H1 (cell line): Measurements from ENCODE around the gene BRCA1. TPM values are rescaled to one million over a fixed set of nuclear protein-coding genes. Genes with fewer than 3 reads are reported as not detected.

ENCODE experiments used
- CHD7 ChIP-seq: fragments of 300-600 bp; sonication (generic); IDR thresholded peaks from 2 replicates; pipeline ENCODE4 v1.7.1; 2012; ENCODE audit warnings: low read length, moderate library complexity, mild to moderate bottlenecking, inconsistent platforms; ENCODE audit not compliant: insufficient replicate concordance
- polyA plus RNA-seq, 7 experiments: library from polyadenylated mRNA; depleted of rRNA in 3 of 7; stranded (reverse) in 5 of 7; unstranded in 2 of 7; fragments of >200 nt in 5 of 7; fragments of 200-250 nt in 2 of 7; gene quantifications; 1 replicate in 5 of 7; 2 replicates in 1 of 7; 4 replicates in 1 of 7; pipeline versions ENCODE4 v1.2.1 to v1.2.3, GENCODE V29; 2011 to 2013; ENCODE audit warnings: missing spikeins in 2 of 7, mixed read lengths in 2 of 7
- total RNA-seq: library from RNA; stranded (reverse); fragmentation: NEBNext Ultra II Directional; extraction: Animal tissue kit (Norgen Biotek cat#: 25700); gene quantifications from 2 replicates; pipeline ENCODE4 v1.2.1, GENCODE V29; 2021

BRCA1 gene
- total and polyA plus RNA-seq, 2 of the 8 experiments (the other 6 are each of a cell fraction or from before 2014, with no cell fraction given): 30.7 to 39.2 TPM

- TF ChIP-seq CHD7: no peak
- TF ChIP-seq, all 59 proteins: peak for 1
Observed at GRCh38 chr17:43034894-43035293, 90.3 kb downstream of the BRCA1 start (continued).
